SJSA1 (cell line): ENCODE measurements around the gene C5orf15. TPM values are rescaled to one million over a fixed set of nuclear protein-coding genes. Genes with fewer than 3 reads are reported as not detected.
"Not testable (repeated sequence)": the region's sequence is repeated elsewhere in the genome, so short reads cannot be mapped to it uniquely, and the experiment has no call there.

Source experiments
- DNase-seq, 2 experiments: peaks; one replicate each; pipeline ENCODE4 v3.0.0-alpha.2; 2015 to 2020; ENCODE audit warnings: low spot score in 2 of 2, low read depth in 1 of 2
- H3K27ac ChIP-seq: fragments of 250-450 bp; sonication (Bioruptor Pico); 2 replicates; pipeline ENCODE4 v1.5.1; 2020; ENCODE audit warnings: mild to moderate bottlenecking, moderate library complexity
- H3K27me3 ChIP-seq: fragments of 250-450 bp; sonication (Bioruptor Pico); replicated peaks from 2 replicates; pipeline ENCODE4 v1.5.1; 2020; ENCODE audit warnings: mild to moderate bottlenecking, moderate library complexity
- H3K36me3 ChIP-seq: fragments of 250-450 bp; sonication (Bioruptor Pico); 2 replicates; pipeline ENCODE4 v1.5.1; 2020; ENCODE audit warnings: mild to moderate bottlenecking
- H3K4me1 ChIP-seq: fragments of 250-450 bp; sonication (Bioruptor Pico); replicated peaks from 2 replicates; pipeline ENCODE4 v1.6.1; 2021; ENCODE audit warnings: mild to moderate bottlenecking
- H3K4me3 ChIP-seq: fragments of 250-450 bp; sonication (Bioruptor Pico); 2 replicates; pipeline ENCODE4 v1.5.1; 2020; ENCODE audit warnings: mild to moderate bottlenecking
- H3K9me3 ChIP-seq: fragments of 250-450 bp; sonication (Bioruptor Pico); replicated peaks from 2 replicates; pipeline ENCODE4 v1.5.1; 2020; ENCODE audit warnings: mild to moderate bottlenecking
- total RNA-seq: library from RNA; depleted of rRNA; stranded (reverse); fragments of >200 nt; shearing (Covaris generic); gene quantifications from 2 replicates; pipeline ENCODE4 v1.2.3, GENCODE V29; 2014

C5orf15 gene
- total RNA-seq, 1 experiment from 2014 or later: 198 TPM

DNA sequence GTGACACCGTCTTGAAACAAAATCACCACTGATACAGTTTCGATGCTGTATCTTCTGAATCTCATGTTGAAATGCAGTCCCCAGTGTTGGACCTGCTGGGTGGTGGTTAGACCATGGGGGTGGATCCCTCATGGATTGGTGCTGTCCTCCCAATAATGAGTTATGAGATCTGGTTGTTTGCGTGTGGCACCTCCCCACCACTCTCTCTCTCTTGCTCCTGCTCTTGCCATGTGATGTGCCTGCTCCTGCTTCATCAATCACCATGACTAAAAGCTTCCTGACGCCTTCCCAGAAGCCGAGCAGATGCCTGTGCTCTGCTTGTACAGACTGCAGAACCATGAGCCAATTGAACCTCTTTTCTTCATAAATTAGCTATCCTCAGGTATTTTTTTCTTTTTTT is 15.2 kb upstream of the C5orf15 start:
- H3K27ac ChIP-seq: no peak overlapping the region
- H3K4me3 ChIP-seq: no peak overlapping the region
- no peaks in the 10 kb centered on the region for H3K9me3 ChIP-seq
- H3K36me3 ChIP-seq: peaks cover 91% of the 10 kb centered on the region
- H3K4me1 ChIP-seq: peaks cover under 1% of the 10 kb centered on the region
- DNase-seq: no peak
- no peaks in the 10 kb centered on the region for H3K27me3 ChIP-seq

DNA sequence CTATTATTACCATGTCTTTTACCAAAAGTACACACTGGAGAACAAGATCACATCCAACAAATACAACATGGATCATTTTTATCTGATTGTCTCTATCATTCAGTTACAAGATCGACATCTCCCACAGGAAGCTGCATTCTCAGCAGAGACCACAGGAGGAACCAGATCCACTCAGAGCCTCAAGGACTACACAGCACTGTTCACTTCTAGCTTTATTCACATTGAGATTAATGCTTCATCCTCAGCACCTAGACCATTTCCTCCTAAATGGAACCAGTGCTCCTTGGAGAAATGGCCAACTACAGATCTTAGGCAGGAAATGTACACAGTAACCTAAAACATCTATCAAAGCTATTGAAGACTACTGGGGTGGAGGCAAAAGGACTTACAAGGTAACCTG is 13.3 kb upstream of the C5orf15 start:
- no peak overlapping the region for H3K27ac ChIP-seq
- no peaks in the 10 kb centered on the region for H3K27me3 ChIP-seq
- peaks cover 18% of the 10 kb centered on the region for H3K4me1 ChIP-seq
- no peak overlapping the region for H3K4me3 ChIP-seq
- H3K36me3 ChIP-seq: peaks cover 90% of the 10 kb centered on the region
- DNase-seq: no peak
- no peaks in the 10 kb centered on the region for H3K9me3 ChIP-seq

DNA sequence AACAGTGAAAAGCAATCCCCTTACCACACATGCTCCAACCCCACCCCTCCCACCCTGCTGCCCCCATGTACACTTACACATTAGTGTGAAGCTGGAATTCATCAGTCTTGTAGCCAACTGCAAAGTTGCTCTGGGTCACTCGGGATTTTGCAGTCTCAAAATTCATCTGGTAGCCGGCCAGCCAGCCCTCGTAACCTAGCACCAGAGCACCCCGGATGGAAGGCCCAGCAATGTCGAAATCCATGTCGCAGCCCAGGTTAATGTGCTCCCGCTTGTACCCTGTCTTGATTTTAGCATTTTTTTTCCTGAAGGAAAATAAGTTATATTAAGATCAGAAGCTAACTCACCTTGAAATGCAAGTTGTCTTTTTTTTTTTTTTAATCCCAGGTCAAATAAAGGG is 12.2 kb upstream of the C5orf15 start:
- H3K36me3 ChIP-seq: peaks cover 91% of the 10 kb centered on the region
- H3K4me1 ChIP-seq: peaks cover 18% of the 10 kb centered on the region
- no peak overlapping the region for H3K27ac ChIP-seq
- H3K9me3 ChIP-seq: no peaks in the 10 kb centered on the region
- no peaks in the 10 kb centered on the region for H3K27me3 ChIP-seq
- peak in 1 of 2 experiments; percentile 39 for DNase-seq
- H3K4me3 ChIP-seq: no peak overlapping the region

DNA sequence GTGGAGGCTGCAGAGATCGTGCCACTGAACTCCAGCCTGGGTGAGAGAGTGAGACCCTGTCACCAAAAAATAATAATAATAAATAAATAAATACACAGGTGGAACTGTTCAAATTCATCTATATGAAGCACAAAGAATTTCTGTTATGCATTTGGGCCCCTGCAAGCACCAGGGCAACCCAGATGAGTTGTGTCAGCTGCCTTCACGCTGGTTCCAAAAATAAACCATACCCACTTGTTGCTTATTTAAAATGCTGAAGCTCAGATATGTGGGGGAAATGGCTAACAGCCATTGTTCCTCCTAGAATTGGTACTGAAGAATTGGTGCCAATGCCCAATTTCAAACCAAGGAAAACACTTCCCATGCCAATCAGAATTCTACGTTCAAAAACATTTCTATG is 10.5 kb upstream of the C5orf15 start:
- H3K4me3 ChIP-seq: no peak overlapping the region
- H3K36me3 ChIP-seq: peaks cover 91% of the 10 kb centered on the region
- no peak overlapping the region for H3K27ac ChIP-seq
- no peaks in the 10 kb centered on the region for H3K27me3 ChIP-seq
- peaks cover 18% of the 10 kb centered on the region for H3K4me1 ChIP-seq
- no peaks in the 10 kb centered on the region for H3K9me3 ChIP-seq
- no peak for DNase-seq

DNA sequence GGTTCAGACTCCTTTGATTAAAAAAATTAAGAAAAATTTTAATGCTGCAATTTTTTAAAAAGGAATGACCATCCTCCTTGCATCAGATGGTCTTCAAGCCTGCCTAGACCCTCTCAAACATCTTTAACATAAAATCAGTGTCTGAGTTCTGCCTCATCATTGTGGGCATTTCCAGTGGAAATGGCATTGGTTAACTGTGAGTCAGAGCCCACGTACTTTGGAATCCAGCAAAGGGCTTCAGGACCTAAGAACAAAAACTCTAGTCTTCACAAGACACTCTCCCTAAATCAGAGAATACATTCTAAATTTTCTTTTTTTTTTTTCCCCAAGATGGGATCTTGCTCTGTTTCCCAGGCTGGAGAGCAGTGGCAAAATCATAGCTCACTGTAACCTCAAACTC is 9.4 kb upstream of the C5orf15 start:
- DNase-seq: peak; percentile 56 to 76
- Histone ChIP-seq H3K27ac (peak overlapping the region; percentile 83), H3K4me3 (no peak overlapping the region), H3K9me3 (no peaks in the 10 kb centered on the region), H3K27me3 (no peaks in the 10 kb centered on the region), H3K4me1 (peaks cover 18% of the 10 kb centered on the region), H3K36me3 (peaks cover 91% of the 10 kb centered on the region)

DNA sequence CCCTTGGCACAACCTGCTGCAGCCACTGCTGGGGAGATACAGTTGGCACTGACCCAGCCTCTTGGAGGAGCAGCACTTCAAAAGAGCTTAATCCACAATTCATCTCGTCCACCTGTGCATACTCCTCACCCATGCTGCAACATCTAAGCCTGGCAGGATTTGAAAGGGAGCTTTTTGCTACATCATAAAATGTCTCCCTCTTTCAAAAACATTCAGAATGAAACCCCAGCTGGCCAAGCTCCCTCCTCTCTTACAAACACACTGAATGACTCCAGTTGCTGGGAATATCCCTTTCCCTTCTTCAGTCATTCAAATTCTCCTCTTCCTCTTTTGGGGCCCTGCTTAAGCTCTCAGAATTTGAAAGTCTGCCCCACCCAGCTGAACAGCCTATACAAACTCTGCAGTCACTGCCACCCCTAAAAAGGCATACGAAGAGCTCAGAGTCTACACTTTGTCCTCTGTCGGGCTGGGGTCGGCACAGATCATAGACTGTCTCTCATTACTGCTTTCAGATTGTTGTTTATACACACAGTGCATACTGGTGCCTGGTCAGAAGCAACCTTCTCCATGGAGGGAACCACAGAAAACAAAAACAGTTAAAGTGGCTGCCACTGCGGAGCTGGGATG is 8.8 kb upstream of the C5orf15 start:
- H3K9me3 ChIP-seq: no peaks in the 10 kb centered on the region
- H3K27me3 ChIP-seq: no peaks in the 10 kb centered on the region
- H3K36me3 ChIP-seq: peaks cover 89% of the 10 kb centered on the region
- H3K4me1 ChIP-seq: peaks cover 18% of the 10 kb centered on the region
- no peak overlapping the region for H3K4me3 ChIP-seq
- peak overlapping the region; percentile 83 for H3K27ac ChIP-seq
- peak in 1 of 2 experiments; percentile 44 for DNase-seq

DNA sequence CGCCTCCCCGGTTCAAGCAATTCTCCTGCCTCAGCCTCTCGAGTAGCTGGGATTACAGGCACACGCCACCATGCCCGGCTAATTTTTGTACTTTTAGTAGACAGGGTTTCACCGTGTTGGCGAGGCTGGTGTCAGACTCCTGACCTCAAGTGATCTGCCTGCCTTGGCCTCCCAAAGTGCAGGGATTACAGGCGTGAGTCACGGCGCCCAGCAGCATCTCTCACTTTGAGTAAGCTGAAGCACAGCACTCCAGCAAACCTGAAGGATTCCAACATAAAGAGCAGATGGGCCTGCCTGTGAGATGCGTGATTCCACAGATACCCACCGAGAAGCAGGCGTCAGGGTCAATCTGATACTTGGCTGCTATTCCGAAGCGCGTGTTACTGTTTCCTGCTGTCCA is 7.1 kb upstream of the C5orf15 start:
- peaks cover 22% of the 10 kb centered on the region for H3K4me1 ChIP-seq
- not testable (repeated sequence) for H3K4me3 ChIP-seq, DNase-seq, H3K27me3 ChIP-seq, H3K27ac ChIP-seq, H3K9me3 ChIP-seq
- H3K36me3 ChIP-seq: peaks cover 86% of the 10 kb centered on the region

DNA sequence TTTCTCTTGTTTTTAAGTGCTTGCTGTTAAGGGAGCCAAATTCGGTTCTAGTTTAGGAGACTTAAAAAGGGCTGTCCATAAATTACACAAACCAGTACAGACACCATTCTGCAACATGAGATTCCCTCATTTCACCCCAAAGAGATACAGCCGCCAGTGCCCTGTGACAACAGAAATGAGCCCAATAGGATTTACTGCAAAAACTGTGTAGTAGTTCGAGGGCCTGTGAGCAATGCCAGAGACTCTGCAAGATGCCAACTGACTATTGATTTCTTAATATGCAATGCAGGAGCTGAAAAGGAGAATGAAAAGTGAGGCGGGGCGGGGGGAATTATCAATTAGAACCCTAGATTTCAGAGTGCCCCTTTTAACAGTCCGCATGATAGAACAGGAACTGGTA is 5.7 kb upstream of the C5orf15 start:
- no peaks in the 10 kb centered on the region for H3K9me3 ChIP-seq
- H3K4me1 ChIP-seq: peaks cover 36% of the 10 kb centered on the region
- H3K36me3 ChIP-seq: peaks cover 76% of the 10 kb centered on the region
- no peak overlapping the region for H3K27ac ChIP-seq
- no peaks in the 10 kb centered on the region for H3K27me3 ChIP-seq
- H3K4me3 ChIP-seq: no peak overlapping the region
- no peak for DNase-seq

DNA sequence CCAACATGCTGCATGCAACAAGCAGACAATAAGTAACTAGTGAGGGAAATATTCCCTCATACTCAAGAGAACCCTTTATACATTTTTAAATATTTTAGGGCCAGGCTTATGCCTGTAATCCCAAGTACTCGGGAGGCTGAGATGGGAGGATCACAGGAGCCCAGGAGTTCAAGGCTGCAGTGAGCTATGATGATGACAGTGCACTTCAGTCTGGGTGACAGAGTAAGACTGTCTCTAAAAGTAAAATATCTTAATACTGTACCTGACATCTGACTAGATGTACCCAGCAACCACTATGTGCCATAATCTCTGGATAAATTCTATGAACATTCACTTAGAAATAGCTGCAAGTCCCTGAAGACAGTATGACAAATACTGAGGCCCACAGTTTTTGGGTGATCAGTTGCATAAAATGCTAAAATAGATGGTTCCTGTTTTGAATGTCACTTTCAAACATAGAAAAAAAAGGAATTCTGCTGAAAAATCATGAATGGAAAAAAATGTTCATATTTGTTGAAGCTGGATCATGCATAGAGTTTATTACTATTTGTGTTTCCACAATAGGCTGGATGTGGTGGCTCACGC is 2.0 kb upstream of the C5orf15 start:
- Histone ChIP-seq H3K27ac (peak overlapping the region; percentile 35), H3K9me3 (no peaks in the 10 kb centered on the region), H3K27me3 (no peaks in the 10 kb centered on the region), H3K4me3 (no peak overlapping the region), H3K36me3 (peaks cover 49% of the 10 kb centered on the region), H3K4me1 (peaks cover 34% of the 10 kb centered on the region)
- DNase-seq: peak in 1 of 2 experiments; percentile 39

DNA sequence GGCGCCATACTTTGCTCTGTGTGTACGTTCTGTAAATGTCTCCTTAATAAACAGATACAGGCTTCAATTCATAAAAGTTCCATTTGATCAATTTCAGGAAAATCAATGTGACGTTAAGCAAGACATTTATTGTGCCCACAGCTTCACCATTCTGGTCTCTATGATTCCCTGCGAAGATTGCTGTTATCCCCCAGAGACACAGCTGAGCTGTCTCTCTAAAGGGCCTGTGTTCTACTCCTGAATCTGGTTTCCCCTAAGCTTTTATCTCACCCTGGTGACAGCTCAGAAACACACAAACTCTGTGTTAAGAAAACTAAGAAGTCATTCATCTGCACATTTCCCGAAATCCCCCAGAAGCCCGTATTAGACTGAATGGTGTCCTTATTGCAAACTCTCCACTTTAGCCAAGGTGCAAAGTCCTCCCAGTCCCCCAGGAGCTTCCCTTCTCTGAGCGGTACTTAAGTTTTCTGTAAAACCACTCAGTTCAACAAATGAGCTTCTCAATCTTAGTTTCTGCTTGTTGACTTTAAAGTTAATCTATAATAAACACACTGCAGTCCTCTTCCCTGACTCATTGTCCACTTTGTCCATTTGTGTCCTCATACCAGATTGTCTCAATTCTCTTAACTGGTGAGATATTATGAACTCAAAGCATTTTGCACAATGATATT is 1.4 kb upstream of the C5orf15 start:
- H3K4me3 ChIP-seq: no peak overlapping the region
- peaks cover 34% of the 10 kb centered on the region for H3K4me1 ChIP-seq
- peaks cover 44% of the 10 kb centered on the region for H3K36me3 ChIP-seq
- H3K27ac ChIP-seq: peak overlapping the region; percentile 35
- H3K27me3 ChIP-seq: no peaks in the 10 kb centered on the region
- no peaks in the 10 kb centered on the region for H3K9me3 ChIP-seq
- peak; percentile 55 to 80 for DNase-seq

DNA sequence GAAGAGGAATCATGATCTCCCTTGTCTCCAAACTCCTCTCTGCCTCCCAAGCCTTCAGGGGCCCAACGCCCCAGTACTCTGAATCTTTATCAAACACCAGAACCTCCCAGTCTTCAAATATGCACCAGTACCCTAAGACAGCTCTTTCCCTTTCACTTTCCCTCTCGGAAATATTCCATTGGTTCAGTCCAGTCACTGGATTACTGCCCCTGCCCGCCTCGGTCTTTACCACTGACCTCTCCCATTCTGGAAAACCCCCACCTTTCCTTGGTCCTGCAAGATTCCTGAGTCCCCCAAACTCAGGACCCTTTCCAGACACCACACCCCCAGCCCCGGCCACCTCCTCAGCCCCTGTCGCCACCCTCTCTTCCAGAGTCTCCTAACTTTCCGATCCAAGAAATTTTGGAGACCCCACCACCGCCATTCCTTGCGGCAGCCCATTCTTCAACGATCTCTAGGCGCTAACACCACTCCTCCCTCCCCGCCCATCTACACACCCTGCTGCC is 674 bp downstream of the C5orf15 start:
- peak; percentile 59 to 60 for DNase-seq
- Histone ChIP-seq H3K27ac (peak overlapping the region; percentile 79), H3K27me3 (no peaks in the 10 kb centered on the region), H3K4me1 (peaks cover 42% of the 10 kb centered on the region), H3K9me3 (no peaks in the 10 kb centered on the region), H3K4me3 (peak overlapping the region; percentile 79), H3K36me3 (peaks cover 30% of the 10 kb centered on the region)

DNA sequence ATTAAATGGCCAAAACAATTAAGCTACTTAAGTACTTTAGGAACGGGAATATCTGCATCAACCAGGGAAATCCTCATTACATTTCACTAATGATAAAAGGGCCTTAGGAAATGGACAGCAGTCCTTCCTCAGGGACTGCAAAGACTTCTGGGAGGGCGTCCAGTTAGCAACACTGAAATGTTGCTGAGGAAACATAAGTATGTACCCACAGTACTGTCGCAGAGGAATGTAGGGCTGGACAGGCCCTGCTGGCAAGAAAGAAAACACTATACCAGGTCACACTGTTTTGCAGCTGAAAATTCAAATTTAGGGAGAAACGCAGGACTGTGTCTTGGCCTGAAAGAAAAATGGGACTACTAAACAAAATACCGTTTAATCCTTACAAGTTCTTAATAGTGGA is 1.3 kb downstream of the C5orf15 start:
- Histone ChIP-seq H3K36me3 (peaks cover 28% of the 10 kb centered on the region), H3K27me3 (no peaks in the 10 kb centered on the region), H3K4me1 (peaks cover 48% of the 10 kb centered on the region), H3K9me3 (no peaks in the 10 kb centered on the region), H3K27ac (peak overlapping the region; percentile 79), H3K4me3 (peak overlapping the region; percentile 79)
- DNase-seq: peak in 1 of 2 experiments; percentile 51

DNA sequence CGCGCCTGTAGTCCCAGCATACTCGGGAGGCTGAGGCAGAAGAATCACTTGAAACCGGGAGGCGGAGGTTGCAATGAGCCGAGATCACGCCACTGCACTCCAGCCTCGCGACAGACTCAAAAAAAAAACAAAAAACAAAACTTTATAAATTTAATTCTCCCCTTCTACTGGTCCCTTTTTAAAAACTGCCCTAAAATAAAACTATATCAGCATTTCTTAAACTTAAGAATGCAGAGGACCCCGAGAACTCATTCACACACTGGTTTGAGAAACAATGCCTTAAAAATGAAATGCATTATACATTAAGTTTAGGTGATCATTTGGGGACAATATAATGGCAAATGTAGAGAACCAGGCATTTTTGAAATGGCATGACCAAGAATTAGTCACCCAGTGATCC is 2.3 kb downstream of the C5orf15 start:
- Histone ChIP-seq H3K4me1 (peaks cover 49% of the 10 kb centered on the region), H3K36me3 (peaks cover 21% of the 10 kb centered on the region), H3K27me3 (no peaks in the 10 kb centered on the region), H3K4me3 (no peak overlapping the region), H3K9me3 (no peaks in the 10 kb centered on the region), H3K27ac (no peak overlapping the region)
- DNase-seq: no peak

DNA sequence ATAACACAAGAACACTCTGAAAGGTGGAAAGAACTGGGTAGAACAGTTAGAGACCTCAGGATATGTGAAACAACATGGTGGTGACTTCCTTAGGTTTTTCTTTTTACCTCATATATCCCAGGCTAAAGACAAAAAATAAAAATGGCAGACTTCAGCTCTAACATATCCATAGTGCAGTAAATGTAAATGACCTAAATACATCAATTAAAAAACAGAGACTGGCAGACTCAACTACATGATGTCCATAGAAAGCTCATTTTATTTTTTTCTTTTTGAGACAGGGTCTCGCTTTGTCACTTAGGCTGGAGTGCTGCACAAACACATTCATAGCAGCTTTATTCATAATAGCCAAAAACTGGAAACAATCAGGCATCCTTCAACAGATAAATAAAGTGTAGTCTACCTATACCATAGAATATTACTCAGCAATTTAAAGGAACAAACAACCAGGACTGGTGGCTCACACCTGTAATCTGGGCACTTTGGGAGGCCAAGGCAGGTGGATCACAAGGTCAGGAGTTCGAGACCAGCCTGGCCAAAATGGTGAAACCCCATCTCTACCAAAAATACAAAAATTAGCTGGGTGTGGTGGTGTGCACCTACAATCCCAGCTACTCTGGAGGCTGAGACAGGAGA is 4.8 kb downstream of the C5orf15 start:
- H3K36me3 ChIP-seq: peaks cover 27% of the 10 kb centered on the region
- no peaks in the 10 kb centered on the region for H3K9me3 ChIP-seq
- no peak overlapping the region for H3K4me3 ChIP-seq
- peaks cover 30% of the 10 kb centered on the region for H3K4me1 ChIP-seq
- no peak overlapping the region for H3K27ac ChIP-seq
- no peak for DNase-seq
- H3K27me3 ChIP-seq: no peaks in the 10 kb centered on the region
